Measurements from ENCODE around the gene NXNL1. TPM values are rescaled to one million over a fixed set of nuclear protein-coding genes. Genes with fewer than 3 reads are reported as not detected.

NXNL1 gene
- total and polyA plus RNA-seq, 8 donors, result 0.92 TPM; not detected in 7

DNA sequence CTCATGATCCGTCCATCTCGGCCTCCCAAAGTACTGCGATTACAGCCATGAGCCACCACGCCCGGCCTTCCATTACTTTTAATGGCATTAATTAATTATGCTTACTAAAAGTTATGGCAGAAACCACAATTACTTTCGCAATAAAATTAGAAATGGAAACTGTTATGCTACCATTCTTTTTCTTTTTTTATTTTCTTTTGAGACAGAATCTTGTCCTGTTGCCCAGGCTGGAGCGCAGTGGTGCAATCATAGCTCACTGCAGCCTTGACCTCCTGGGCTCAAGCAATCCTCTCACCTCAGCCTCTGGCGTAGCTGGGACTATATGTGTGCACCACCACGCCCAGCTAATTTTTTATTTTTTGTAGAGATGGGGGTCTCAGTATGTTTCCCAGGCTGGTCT lies 50.7 kb downstream of the NXNL1 start:
- Histone ChIP-seq H3K27me3 (peaks cover 0 to 10% (median 0%) of the 10 kb centered on the region in 3 donors), H3K9me3 (no peaks in the 10 kb centered on the region), H3K27ac (no peak overlapping the region), H3K4me1 (peaks cover 12 to 48% (median 39%) of the 10 kb centered on the region in 4 donors), H3K36me3 (peaks cover 0 to 31% (median 10%) of the 10 kb centered on the region in 4 donors), H3K4me3 (no peak overlapping the region)
- no peak for DNase-seq
- WGBS, 5 donors, result 72 to 97% (median 87%) methylated on average over 9 of the region's 9 CpGs
- no peak for TF ChIP-seq POLR2A (IDR thresholded peaks at IDR 0.05)
- TF ChIP-seq POLR2AphosphoS5 (IDR thresholded peaks at IDR 0.05), result no peak
- no peak for TF ChIP-seq EP300 (IDR thresholded peaks at IDR 0.05)
- TF ChIP-seq, protein P1, sequence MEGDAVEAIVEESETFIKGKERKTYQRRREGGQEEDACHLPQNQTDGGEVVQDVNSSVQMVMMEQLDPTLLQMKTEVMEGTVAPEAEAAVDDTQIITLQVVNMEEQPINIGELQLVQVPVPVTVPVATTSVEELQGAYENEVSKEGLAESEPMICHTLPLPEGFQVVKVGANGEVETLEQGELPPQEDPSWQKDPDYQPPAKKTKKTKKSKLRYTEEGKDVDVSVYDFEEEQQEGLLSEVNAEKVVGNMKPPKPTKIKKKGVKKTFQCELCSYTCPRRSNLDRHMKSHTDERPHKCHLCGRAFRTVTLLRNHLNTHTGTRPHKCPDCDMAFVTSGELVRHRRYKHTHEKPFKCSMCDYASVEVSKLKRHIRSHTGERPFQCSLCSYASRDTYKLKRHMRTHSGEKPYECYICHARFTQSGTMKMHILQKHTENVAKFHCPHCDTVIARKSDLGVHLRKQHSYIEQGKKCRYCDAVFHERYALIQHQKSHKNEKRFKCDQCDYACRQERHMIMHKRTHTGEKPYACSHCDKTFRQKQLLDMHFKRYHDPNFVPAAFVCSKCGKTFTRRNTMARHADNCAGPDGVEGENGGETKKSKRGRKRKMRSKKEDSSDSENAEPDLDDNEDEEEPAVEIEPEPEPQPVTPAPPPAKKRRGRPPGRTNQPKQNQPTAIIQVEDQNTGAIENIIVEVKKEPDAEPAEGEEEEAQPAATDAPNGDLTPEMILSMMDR (IDR thresholded peaks at IDR 0.05), result no peak
- intact Hi-C loops (cut with DNase I; ENCODE audit: low total_unique reads), result no loop called here

DNA sequence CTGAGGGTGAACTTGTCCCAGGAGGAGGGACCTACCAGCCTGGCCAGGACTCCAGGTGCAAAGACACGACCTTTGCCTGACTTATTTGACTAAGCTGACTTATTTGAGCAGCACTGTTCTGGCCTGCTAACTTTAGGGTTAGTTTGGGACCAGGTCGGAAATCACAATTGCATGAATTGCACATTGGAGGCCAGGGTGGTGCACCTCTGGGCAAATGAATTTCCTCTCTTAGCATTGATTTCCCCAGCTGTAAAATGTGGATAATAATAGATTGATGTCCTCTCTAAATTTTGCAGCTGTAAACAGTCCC lies 53.9 kb downstream of the NXNL1 start:
- Histone ChIP-seq H3K36me3 (peaks cover 0 to 14% (median 11%) of the 10 kb centered on the region in 4 donors), H3K9me3 (no peaks in the 10 kb centered on the region), H3K4me3 (peak overlapping the region; percentile 37 to 61 (median 48)), H3K27me3 (peaks cover 0 to 8% (median 0%) of the 10 kb centered on the region in 3 donors), H3K27ac (peak overlapping the region; percentile 77 to 91 (median 86)), H3K4me1 (peaks cover 20 to 49% (median 42%) of the 10 kb centered on the region in 4 donors)
- intact Hi-C loops (cut with DNase I; ENCODE audit: low total_unique reads), result no loop called here
- WGBS, 5 donors, result 32 to 37% (median 35%) methylated on average over 2 of the region's 2 CpGs
- TF ChIP-seq POLR2A (IDR thresholded peaks at IDR 0.05) (no peak), EP300 (IDR thresholded peaks at IDR 0.05) (no peak), POLR2AphosphoS5 (IDR thresholded peaks at IDR 0.05) (no peak)
- TF ChIP-seq, protein P1 (IDR thresholded peaks at IDR 0.05), result no peak
- DNase-seq, result no peak

DNA sequence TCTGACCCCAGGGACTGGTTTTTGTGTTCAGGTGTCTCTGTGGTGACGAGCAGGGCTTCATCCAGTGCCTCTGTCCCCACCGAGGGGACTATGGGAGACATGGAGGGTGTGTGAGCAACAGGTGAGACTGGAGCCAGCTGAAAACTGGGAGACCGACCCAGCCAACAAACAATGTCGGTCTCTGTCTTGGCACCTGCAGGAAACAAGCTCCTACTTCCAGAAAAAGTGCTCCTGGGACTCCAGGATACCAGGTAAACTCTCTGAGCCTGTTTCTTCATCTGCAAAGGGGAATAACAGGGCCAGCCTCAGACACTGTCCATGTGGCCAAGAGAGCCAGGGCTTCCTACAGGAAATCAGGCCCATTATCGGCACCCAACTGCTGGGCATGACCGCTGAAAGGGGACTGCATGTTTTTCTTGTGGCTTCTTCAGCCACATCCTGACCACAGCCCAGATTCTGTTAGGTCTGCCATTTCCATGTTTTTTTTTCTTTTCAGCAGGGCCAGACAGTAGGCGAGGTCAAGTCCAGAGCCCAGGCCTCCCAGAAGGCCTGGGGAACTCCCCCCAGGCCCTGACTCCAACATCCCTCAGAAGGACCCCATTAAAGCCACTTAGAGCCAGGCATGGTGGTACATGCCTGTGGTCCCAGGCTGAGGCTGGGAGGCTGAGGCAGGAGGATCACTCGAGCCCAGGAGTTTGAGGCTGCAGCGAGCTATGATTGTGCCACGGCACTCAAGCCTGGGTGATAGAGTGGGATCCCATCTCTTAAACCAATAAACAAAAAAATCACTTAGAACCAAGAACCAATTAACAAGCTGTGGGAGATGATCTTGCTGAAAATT lies 54.5 kb downstream of the NXNL1 start:
- Histone ChIP-seq H3K4me1 (peaks cover 20 to 49% (median 41%) of the 10 kb centered on the region in 4 donors), H3K4me3 (peak overlapping the region; percentile 37 to 61 (median 48)), H3K27ac (peak overlapping the region; percentile 77 to 91 (median 86)), H3K36me3 (peaks cover 0 to 17% (median 10%) of the 10 kb centered on the region in 4 donors), H3K9me3 (no peaks in the 10 kb centered on the region), H3K27me3 (peaks cover 0 to 8% (median 0%) of the 10 kb centered on the region in 3 donors)
- WGBS, 5 donors, result 67 to 78% (median 70%) methylated on average over 8 to 10 of the region's 10 CpGs
- TF ChIP-seq EP300 (IDR thresholded peaks at IDR 0.05) (no peak), POLR2AphosphoS5 (IDR thresholded peaks at IDR 0.05) (no peak), POLR2A (IDR thresholded peaks at IDR 0.05) (no peak)
- TF ChIP-seq, protein P1 (IDR thresholded peaks at IDR 0.05), result no peak
- DNase-seq, result no peak
- intact Hi-C loops (cut with DNase I; ENCODE audit: low total_unique reads), result no loop called here

Other genes starting within 250 kb of the NXNL1 start
- 100 to 1,000 TPM in 1 of 5 donors, 10 to 100 TPM in 3, not detected in 1; 16.2 to 113 (median 22.1) TPM for gene USE1, start 245.6 kb downstream of the NXNL1 start, total RNA-seq
- 10 to 100 TPM; 55.3 to 68.6 (median 64.9) TPM for gene USE1, start 245.6 kb downstream of the NXNL1 start, polyA plus RNA-seq
- gene OCEL1, start 234.7 kb downstream of the NXNL1 start, total RNA-seq, result 10 to 100 TPM in 1 of 5 donors, 1 to 10 TPM in 4; 4.7 to 13.0 (median 8.3) TPM
- 10 to 100 TPM; 25.9 to 43.2 (median 39.7) TPM for gene OCEL1, start 234.7 kb downstream of the NXNL1 start, polyA plus RNA-seq
- 100 to 1,000 TPM in 1 of 5 donors, 10 to 100 TPM in 4; 35.3 to 641 (median 47.3) TPM for gene NR2F6, start 215.0 kb downstream of the NXNL1 start, total RNA-seq
- gene NR2F6, start 215.0 kb downstream of the NXNL1 start, polyA plus RNA-seq, result 10 to 100 TPM; 34.4 to 57.9 (median 45.0) TPM
- 1 to 10 TPM in 3 of 5 donors, not detected in 2; 3.3 to 7.7 (median 4.5) TPM for gene USHBP1, start 196.2 kb downstream of the NXNL1 start, total RNA-seq
- gene USHBP1, start 196.2 kb downstream of the NXNL1 start, polyA plus RNA-seq, result 1 to 10 TPM; 2.1 to 4.1 (median 3.5) TPM
- gene BABAM1, start 193.5 kb downstream of the NXNL1 start, total RNA-seq, result 100 to 1,000 TPM in 2 of 5 donors, 10 to 100 TPM in 3; 26.2 to 146 (median 59.7) TPM
- gene BABAM1, start 193.5 kb downstream of the NXNL1 start, polyA plus RNA-seq, result 10 to 100 TPM; 66.3 to 87.1 (median 79.9) TPM
- under 1 TPM in 1 of 5 donors, not detected in 4; 0.18 TPM for gene ANKLE1, start 179.0 kb downstream of the NXNL1 start, total RNA-seq
- under 1 TPM in 1 of 3 donors, not detected in 2; 0.63 TPM for gene ANKLE1, start 179.0 kb downstream of the NXNL1 start, polyA plus RNA-seq
- gene ABHD8, start 157.5 kb downstream of the NXNL1 start, total RNA-seq, result 10 to 100 TPM in 3 of 5 donors, 1 to 10 TPM in 2; 4.9 to 28.1 (median 15.2) TPM
- gene ABHD8, start 157.5 kb downstream of the NXNL1 start, polyA plus RNA-seq, result 10 to 100 TPM in 1 of 3 donors, 1 to 10 TPM in 2; 8.0 to 12.0 (median 9.8) TPM
- 100 to 1,000 TPM in 3 of 5 donors, 10 to 100 TPM in 1, 1 to 10 TPM in 1; 6.6 to 167 (median 142) TPM for gene MRPL34, start 155.1 kb downstream of the NXNL1 start, total RNA-seq
- gene MRPL34, start 155.1 kb downstream of the NXNL1 start, polyA plus RNA-seq, result 100 to 1,000 TPM; 161 to 200 (median 192) TPM
- gene DDA1, start 151.4 kb downstream of the NXNL1 start, total RNA-seq, result 10 to 100 TPM in 4 of 5 donors, 1 to 10 TPM in 1; 2.2 to 56.0 (median 21.4) TPM
- gene DDA1, start 151.4 kb downstream of the NXNL1 start, polyA plus RNA-seq, result 10 to 100 TPM; 30.8 to 63.7 (median 48.1) TPM
- gene ANO8, start 126.1 kb downstream of the NXNL1 start, total RNA-seq, result 10 to 100 TPM in 4 of 5 donors, 1 to 10 TPM in 1; 2.9 to 37.9 (median 23.0) TPM
- 1 to 10 TPM; 1.1 to 5.1 (median 3.6) TPM for gene ANO8, start 126.1 kb downstream of the NXNL1 start, polyA plus RNA-seq
- gene GTPBP3, start 123.4 kb downstream of the NXNL1 start, total RNA-seq, result 10 to 100 TPM; 17.1 to 93.9 (median 68.7) TPM
- 10 to 100 TPM; 11.2 to 11.8 (median 11.4) TPM for gene GTPBP3, start 123.4 kb downstream of the NXNL1 start, polyA plus RNA-seq
- 10 to 100 TPM in 4 of 5 donors, 1 to 10 TPM in 1; 5.8 to 62.2 (median 25.0) TPM for gene PLVAP, start 83.6 kb downstream of the NXNL1 start, total RNA-seq
- gene PLVAP, start 83.6 kb downstream of the NXNL1 start, polyA plus RNA-seq, result 10 to 100 TPM; 34.5 to 95.1 (median 48.6) TPM
- not detected for gene CCDC194, start 66.7 kb downstream of the NXNL1 start, total RNA-seq
- not detected for gene CCDC194, start 66.7 kb downstream of the NXNL1 start, polyA plus RNA-seq
- 100 to 1,000 TPM in 2 of 5 donors, 10 to 100 TPM in 2, 1 to 10 TPM in 1; 6.4 to 182 (median 38.4) TPM for gene BST2, start 55.3 kb downstream of the NXNL1 start, total RNA-seq
- 10 to 100 TPM; 34.4 to 68.0 (median 59.1) TPM for gene BST2, start 55.3 kb downstream of the NXNL1 start, polyA plus RNA-seq
- gene MVB12A, start 40.9 kb downstream of the NXNL1 start, total RNA-seq, result 10 to 100 TPM in 4 of 5 donors, 1 to 10 TPM in 1; 9.9 to 76.3 (median 44.0) TPM
- 10 to 100 TPM; 63.7 to 67.0 (median 66.0) TPM for gene MVB12A, start 40.9 kb downstream of the NXNL1 start, polyA plus RNA-seq
- not detected for gene TMEM221, start 12.3 kb downstream of the NXNL1 start, total RNA-seq
- gene TMEM221, start 12.3 kb downstream of the NXNL1 start, polyA plus RNA-seq, result under 1 TPM in 1 of 3 donors, not detected in 2; 0.20 TPM
- gene SLC27A1, start 9.6 kb upstream of the NXNL1 start, total RNA-seq, result 100 to 1,000 TPM in 1 of 5 donors, 10 to 100 TPM in 3, 1 to 10 TPM in 1; 5.5 to 116 (median 43.8) TPM
- 10 to 100 TPM in 1 of 3 donors, 1 to 10 TPM in 2; 4.0 to 12.7 (median 9.0) TPM for gene SLC27A1, start 9.6 kb upstream of the NXNL1 start, polyA plus RNA-seq
- gene PGLS, start 50.7 kb upstream of the NXNL1 start, total RNA-seq, result 100 to 1,000 TPM in 1 of 5 donors, 10 to 100 TPM in 3, 1 to 10 TPM in 1; 2.9 to 258 (median 32.9) TPM
- gene PGLS, start 50.7 kb upstream of the NXNL1 start, polyA plus RNA-seq, result 100 to 1,000 TPM in 2 of 3 donors, 10 to 100 TPM in 1; 85.0 to 120 (median 114) TPM
- gene COLGALT1, start 94.7 kb upstream of the NXNL1 start, total RNA-seq, result 100 to 1,000 TPM in 1 of 5 donors, 10 to 100 TPM in 4; 29.6 to 273 (median 43.6) TPM
- gene COLGALT1, start 94.7 kb upstream of the NXNL1 start, polyA plus RNA-seq, result 10 to 100 TPM; 15.1 to 36.3 (median 18.0) TPM
- gene UNC13A, start 227.4 kb upstream of the NXNL1 start, total RNA-seq, result 1 to 10 TPM in 1 of 5 donors, under 1 TPM in 3, not detected in 1; under 0.01 to 2.2 (median 0.44) TPM
- under 1 TPM; 0.08 to 0.31 (median 0.15) TPM for gene UNC13A, start 227.4 kb upstream of the NXNL1 start, polyA plus RNA-seq

All from stomach (tissue), 9 donors.